OCI-LY7 (cell line): Measurements from ENCODE around the gene EPS8L2. TPM values are rescaled to one million over a fixed set of nuclear protein-coding genes. Genes with fewer than 3 reads are reported as not detected.

Experiments used
- BruUV-seq: library from RNA; stranded (reverse); fragments of 400-500 nt; replicated peaks from 2 replicates; lab custom pipeline; 2021; lab: Mats Ljungman, UMichigan
- CTCF ChIA-PET: fragments of 300-600 bp; sonication (Branson Sonifier 250); formaldehyde crosslinking; loops from one replicate; lab custom pipeline; 2022; ENCODE audit warnings: antibody characterized with exemption; ENCODE audit not compliant: unreplicated experiment; lab: Charles Lee
- POLR2A ChIA-PET: fragments of 300-600 bp; sonication (Branson Sonifier 250); formaldehyde crosslinking; loops from one replicate; lab custom pipeline; 2022; ENCODE audit warnings: antibody characterized with exemption; lab: Charles Lee
- DNase-seq: peaks from one replicate; pipeline ENCODE4 v3.0.0-alpha.2; 2015; ENCODE audit warnings: low spot score
- H2AFZ ChIP-seq: fragments of 200-600 bp; sonication (generic), shearing (Covaris generic); 2 replicates; pipeline ENCODE4 v1.6.1; 2014; ENCODE audit warnings: mild to moderate bottlenecking, antibody characterized with exemption, low read length, moderate library complexity
- H3K27ac ChIP-seq: fragments of 200-600 bp; sonication (generic); 2 replicates; pipeline ENCODE4 v1.5.1; 2014; ENCODE audit warnings: mixed run types, low read depth, mild to moderate bottlenecking, moderate library complexity, low read length, inconsistent platforms; ENCODE audit not compliant: poor library complexity, severe bottlenecking
- H3K36me3 ChIP-seq: fragments of 200-600 bp; sonication (generic); 2 replicates; pipeline ENCODE4 v1.6.1; 2014; ENCODE audit warnings: mild to moderate bottlenecking, antibody characterized with exemption, low read length, moderate library complexity, mixed read lengths; ENCODE audit not compliant: insufficient read depth
- H3K4me1 ChIP-seq: fragments of 200-600 bp; sonication (generic); 2 replicates; pipeline ENCODE4 v1.5.1; 2014; ENCODE audit warnings: mild to moderate bottlenecking, low read length; ENCODE audit not compliant: insufficient read depth, poor library complexity, severe bottlenecking
- H3K4me2 ChIP-seq: fragments of 200-600 bp; sonication (generic); 2 replicates; pipeline ENCODE4 v1.6.1; 2014; ENCODE audit warnings: mild to moderate bottlenecking, low read length
- H3K4me3 ChIP-seq: fragments of 200-600 bp; sonication (generic); 2 replicates; pipeline ENCODE4 v1.5.1; 2014; ENCODE audit warnings: mild to moderate bottlenecking, low read depth, low read length; ENCODE audit not compliant: poor library complexity, severe bottlenecking
- H3K79me2 ChIP-seq: fragments of 200-600 bp; sonication (generic); 2 replicates; pipeline ENCODE4 v1.6.1; 2016; ENCODE audit warnings: low read depth, mild to moderate bottlenecking, low read length, moderate library complexity, mixed read lengths; ENCODE audit not compliant: insufficient read depth
- H3K9me2 ChIP-seq: fragments of 200-600 bp; sonication (generic); 2 replicates; pipeline ENCODE4 v1.6.1; 2016; ENCODE audit warnings: mild to moderate bottlenecking, low read length, mixed read lengths; ENCODE audit not compliant: insufficient read depth
- H3K9me3 ChIP-seq: fragments of 200-600 bp; sonication (generic); 2 replicates; pipeline ENCODE4 v1.6.1; 2014; ENCODE audit warnings: mild to moderate bottlenecking, mixed run types, low read length, mixed read lengths
- H4K20me1 ChIP-seq: fragments of 200-600 bp; sonication (generic); 2 replicates; pipeline ENCODE4 v1.6.1; 2014; ENCODE audit warnings: mild to moderate bottlenecking, antibody characterized with exemption, low read length, moderate library complexity, mixed read lengths; ENCODE audit not compliant: insufficient read depth
- EZH2phosphoT487 ChIP-seq: fragments of 200-600 bp; sonication (generic); IDR thresholded peaks from 2 replicates; pipeline ENCODE4 v1.6.1; 2018; ENCODE audit warnings: low read depth, borderline replicate concordance, mild to moderate bottlenecking, mixed run types, antibody characterized with exemption, low read length, moderate library complexity, mixed read lengths
- intact Hi-C: fragments of 100-400 bp; cut with micrococcal nuclease; formaldehyde crosslinking; loops from one replicate; pipeline ENCODE4 v1.10.0; 2022; ENCODE audit not compliant: unreplicated experiment
- total RNA-seq, 2 experiments: library from RNA; depleted of rRNA in 1 of 2; stranded (reverse); fragments of >200 nt in 1 of 2; shearing (Covaris generic) in 1 of 2; gene quantifications; 2 replicates each; pipeline ENCODE4 v1.2.3, GENCODE V29; 2014 to 2022
- TF ChIP-seq, protein P1 (sequence below): fragments of 200-600 bp; sonication (generic); conservative IDR thresholded peaks from 2 replicates; pipeline ENCODE4 v1.5.1; 2014; ENCODE audit warnings: mild to moderate bottlenecking, antibody characterized with exemption, low read length, moderate library complexity, mixed read lengths

The EPS8L2 gene
- total RNA-seq, 2 experiments from 2014 or later: 3.8 to 7.1 TPM

DNA sequence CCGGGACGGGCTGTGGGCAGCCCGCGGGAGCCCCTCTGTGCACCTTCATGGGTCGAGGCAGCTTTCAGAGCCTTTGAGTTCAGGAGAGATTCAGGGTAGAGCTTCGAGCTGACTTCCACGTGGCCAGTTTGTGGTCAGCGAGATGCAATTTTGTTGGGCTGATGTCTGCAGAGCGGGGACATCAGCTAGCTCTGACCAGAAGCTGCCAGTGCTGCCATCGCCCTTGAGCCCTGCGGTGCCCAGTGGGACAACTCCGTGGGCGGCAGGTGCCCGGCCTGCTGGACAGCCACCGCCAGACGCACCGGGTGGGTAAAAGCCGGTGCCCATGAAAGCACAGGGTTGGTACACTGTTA, 42.0 kb downstream of the EPS8L2 start:
- Histone ChIP-seq H2AFZ (no peak overlapping the region; the same call in 1 of the 2 replicates), H3K4me1 (peaks cover 22% of the 10 kb centered on the region), H3K9me2 (no peaks in the 10 kb centered on the region), H3K27ac (peak overlapping the region; percentile 68), H3K9me3 (no peaks in the 10 kb centered on the region), H3K79me2 (peaks cover 56% of the 10 kb centered on the region), H3K4me2 (peak overlapping the region; percentile 97), H4K20me1 (peaks cover 6% of the 10 kb centered on the region; the same call in 1 of the 2 replicates), H3K36me3 (peaks cover 31% of the 10 kb centered on the region), H3K4me3 (peak overlapping the region; percentile 93)
- intact Hi-C loops: loop anchor here (5.0 kb wide), 1 partner anchor 49 kb away; the partner anchor contains the start of gene SLC25A22
- POLR2A ChIA-PET: interaction anchor here (0.8 to 1.9 kb wide), 7 partner anchors 9 to 73 kb away, joined by 3 to 7 read pairs (median 5); partner anchors contain the start of gene TMEM80
- DNase-seq: no peak
- no TSS peak for BruUV-seq
- CTCF ChIA-PET: interaction anchor here (0.6 to 1.2 kb wide), 2 partner anchors 22 to 34 kb away, joined by 3 to 4 read pairs; no protein-coding TSS in a partner anchor
- no peak for TF ChIP-seq EZH2phosphoT487
- TF ChIP-seq, protein P1, sequence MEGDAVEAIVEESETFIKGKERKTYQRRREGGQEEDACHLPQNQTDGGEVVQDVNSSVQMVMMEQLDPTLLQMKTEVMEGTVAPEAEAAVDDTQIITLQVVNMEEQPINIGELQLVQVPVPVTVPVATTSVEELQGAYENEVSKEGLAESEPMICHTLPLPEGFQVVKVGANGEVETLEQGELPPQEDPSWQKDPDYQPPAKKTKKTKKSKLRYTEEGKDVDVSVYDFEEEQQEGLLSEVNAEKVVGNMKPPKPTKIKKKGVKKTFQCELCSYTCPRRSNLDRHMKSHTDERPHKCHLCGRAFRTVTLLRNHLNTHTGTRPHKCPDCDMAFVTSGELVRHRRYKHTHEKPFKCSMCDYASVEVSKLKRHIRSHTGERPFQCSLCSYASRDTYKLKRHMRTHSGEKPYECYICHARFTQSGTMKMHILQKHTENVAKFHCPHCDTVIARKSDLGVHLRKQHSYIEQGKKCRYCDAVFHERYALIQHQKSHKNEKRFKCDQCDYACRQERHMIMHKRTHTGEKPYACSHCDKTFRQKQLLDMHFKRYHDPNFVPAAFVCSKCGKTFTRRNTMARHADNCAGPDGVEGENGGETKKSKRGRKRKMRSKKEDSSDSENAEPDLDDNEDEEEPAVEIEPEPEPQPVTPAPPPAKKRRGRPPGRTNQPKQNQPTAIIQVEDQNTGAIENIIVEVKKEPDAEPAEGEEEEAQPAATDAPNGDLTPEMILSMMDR: no peak

DNA sequence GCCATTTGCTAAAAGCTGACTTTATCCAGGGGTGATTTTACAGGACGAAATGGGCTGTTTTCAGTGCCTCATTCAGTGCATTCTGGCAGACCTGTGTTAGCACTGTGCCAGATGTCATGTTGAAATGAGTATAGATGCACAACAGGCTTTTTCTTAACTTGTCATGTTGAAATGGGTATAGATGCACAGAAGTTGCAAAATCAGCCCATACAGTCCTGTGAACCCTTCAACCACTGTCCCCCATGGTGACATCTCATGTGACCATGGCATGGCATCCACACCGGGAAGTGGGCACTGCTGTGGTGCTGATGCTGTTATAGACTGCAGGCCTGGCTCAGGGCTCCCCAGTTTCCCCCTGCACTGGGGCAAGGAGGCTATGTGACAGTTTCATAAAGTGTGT, 43.7 kb downstream of the EPS8L2 start:
- Histone ChIP-seq H3K27ac (no peak overlapping the region), H3K9me3 (no peaks in the 10 kb centered on the region), H2AFZ (no peak overlapping the region), H3K4me1 (peaks cover 22% of the 10 kb centered on the region), H3K4me2 (peak overlapping the region; percentile 97), H3K79me2 (peaks cover 68% of the 10 kb centered on the region), H4K20me1 (peaks cover 6% of the 10 kb centered on the region; the same call in 1 of the 2 replicates), H3K36me3 (peaks cover 31% of the 10 kb centered on the region), H3K9me2 (no peaks in the 10 kb centered on the region), H3K4me3 (peak overlapping the region; percentile 93)
- TF ChIP-seq, protein P1: no peak
- TF ChIP-seq EZH2phosphoT487: no peak
- CTCF ChIA-PET: interaction anchor here (1.4 kb wide), 1 partner anchor 14 kb away, joined by 4 read pairs; no protein-coding TSS in a partner anchor
- intact Hi-C loops: loop anchor here (5.0 kb wide), 1 partner anchor 48 kb away; the partner anchor contains the start of gene SLC25A22
- BruUV-seq: no TSS peak
- DNase-seq: no peak
- POLR2A ChIA-PET: interaction anchor here (0.6 kb wide), 1 partner anchor 16 kb away, joined by 3 read pairs; no protein-coding TSS in a partner anchor

DNA sequence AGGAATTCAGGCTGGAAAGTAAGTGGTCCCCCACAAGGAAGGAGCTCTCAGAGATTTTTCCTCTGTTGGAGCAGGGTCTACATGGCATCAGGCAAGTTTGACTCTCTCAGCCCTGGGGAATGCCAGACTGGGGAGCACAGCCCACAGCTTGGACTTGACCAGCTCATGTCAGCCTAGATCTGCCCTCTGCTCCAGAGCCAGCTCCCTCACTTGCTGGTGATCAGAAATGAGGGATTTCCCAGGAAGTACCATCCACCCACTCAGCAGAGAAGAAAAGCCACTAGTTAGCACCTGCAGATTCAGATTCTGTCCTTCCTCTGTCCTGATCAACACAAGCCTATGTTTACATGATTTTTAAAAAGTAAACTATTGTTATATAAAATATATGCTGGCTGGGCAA, 54.2 kb downstream of the EPS8L2 start:
- H3K36me3 ChIP-seq: peaks cover 98% of the 10 kb centered on the region
- H3K9me2 ChIP-seq: no peaks in the 10 kb centered on the region
- no peak overlapping the region for H3K4me3 ChIP-seq
- no peak overlapping the region for H3K4me2 ChIP-seq
- ChIA-PET POLR2A (interaction anchor here (1.0 kb wide), 1 partner anchor 12 kb away, joined by 3 read pairs; no protein-coding TSS in a partner anchor), CTCF (no interaction called here)
- intact Hi-C loops: no loop called here
- BruUV-seq: no TSS peak
- H3K4me1 ChIP-seq: no peaks in the 10 kb centered on the region
- H3K9me3 ChIP-seq: no peaks in the 10 kb centered on the region
- no peak for TF ChIP-seq EZH2phosphoT487
- TF ChIP-seq, protein P1: no peak
- no peak overlapping the region for H3K27ac ChIP-seq
- peaks cover 4% of the 10 kb centered on the region; the same call in 1 of the 2 replicates for H4K20me1 ChIP-seq
- no peak for DNase-seq
- no peak overlapping the region for H2AFZ ChIP-seq
- H3K79me2 ChIP-seq: peaks cover 12% of the 10 kb centered on the region
